BE2C (cell line): ENCODE measurements around the gene CHI3L2.

Experiments used
- DNase-seq: peaks from one replicate; pipeline ENCODE4 v3.0.0-alpha.2; 2020
- H3K27me3 ChIP-seq: fragments of 250-450 bp; sonication (Bioruptor Pico); 2 replicates; pipeline ENCODE4 v1.5.1; 2020; ENCODE audit warnings: mild to moderate bottlenecking
- H3K36me3 ChIP-seq: fragments of 250-450 bp; sonication (Bioruptor Pico); 2 replicates; pipeline ENCODE4 v1.5.1; 2020; ENCODE audit warnings: mild to moderate bottlenecking
- H3K4me1 ChIP-seq: fragments of 250-450 bp; sonication (Bioruptor Pico); 2 replicates; pipeline ENCODE4 v1.5.1; 2020
- H3K4me3 ChIP-seq: 2 replicates; pipeline ENCODE4 v1.5.1; 2011; ENCODE audit warnings: low read depth, low read length
- H3K9me3 ChIP-seq: fragments of 250-450 bp; sonication (Bioruptor Pico); 2 replicates; pipeline ENCODE4 v1.5.1; 2020
- TF ChIP-seq, protein P1 (sequence below): IDR thresholded peaks from 2 replicates; pipeline ENCODE4 v1.5.1; 2012; ENCODE audit warnings: mild to moderate bottlenecking, low read depth, low read length

The CHI3L2 gene

DNA sequence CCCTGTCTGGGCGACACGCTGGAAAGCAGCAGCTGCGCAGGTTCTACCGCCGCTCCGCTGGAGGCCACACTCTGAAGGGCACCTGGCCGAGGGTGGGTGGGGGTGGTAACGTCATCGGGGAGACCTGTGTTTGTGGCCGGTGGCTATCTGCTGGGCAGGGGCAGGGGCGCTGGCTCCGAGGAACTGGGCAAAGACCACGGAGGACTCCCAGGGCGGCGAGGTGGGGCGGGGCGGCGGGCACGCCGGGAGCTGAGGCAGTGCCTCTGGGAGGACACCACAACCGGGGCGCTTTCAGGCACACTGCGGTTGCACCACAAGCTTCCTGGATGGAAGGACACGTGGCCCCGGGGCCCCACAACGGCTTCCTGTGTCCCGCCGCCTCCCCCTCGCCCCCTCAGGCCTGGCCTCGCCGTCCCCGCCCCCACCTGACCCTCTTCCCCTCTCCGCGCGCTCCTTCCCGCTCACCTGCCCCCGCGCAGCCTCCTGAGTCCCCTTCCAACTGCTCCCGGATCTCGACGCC is 23.8 kb upstream of the CHI3L2 start:
- no peaks in the 10 kb centered on the region for H3K4me1 ChIP-seq
- H3K27me3 ChIP-seq: peaks cover 46% of the 10 kb centered on the region
- no peaks in the 10 kb centered on the region for H3K36me3 ChIP-seq
- TF ChIP-seq, protein P1, sequence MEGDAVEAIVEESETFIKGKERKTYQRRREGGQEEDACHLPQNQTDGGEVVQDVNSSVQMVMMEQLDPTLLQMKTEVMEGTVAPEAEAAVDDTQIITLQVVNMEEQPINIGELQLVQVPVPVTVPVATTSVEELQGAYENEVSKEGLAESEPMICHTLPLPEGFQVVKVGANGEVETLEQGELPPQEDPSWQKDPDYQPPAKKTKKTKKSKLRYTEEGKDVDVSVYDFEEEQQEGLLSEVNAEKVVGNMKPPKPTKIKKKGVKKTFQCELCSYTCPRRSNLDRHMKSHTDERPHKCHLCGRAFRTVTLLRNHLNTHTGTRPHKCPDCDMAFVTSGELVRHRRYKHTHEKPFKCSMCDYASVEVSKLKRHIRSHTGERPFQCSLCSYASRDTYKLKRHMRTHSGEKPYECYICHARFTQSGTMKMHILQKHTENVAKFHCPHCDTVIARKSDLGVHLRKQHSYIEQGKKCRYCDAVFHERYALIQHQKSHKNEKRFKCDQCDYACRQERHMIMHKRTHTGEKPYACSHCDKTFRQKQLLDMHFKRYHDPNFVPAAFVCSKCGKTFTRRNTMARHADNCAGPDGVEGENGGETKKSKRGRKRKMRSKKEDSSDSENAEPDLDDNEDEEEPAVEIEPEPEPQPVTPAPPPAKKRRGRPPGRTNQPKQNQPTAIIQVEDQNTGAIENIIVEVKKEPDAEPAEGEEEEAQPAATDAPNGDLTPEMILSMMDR: no peak
- H3K9me3 ChIP-seq: no peaks in the 10 kb centered on the region
- peak; percentile 15 for DNase-seq
- H3K4me3 ChIP-seq: peak overlapping the region; percentile 30; the same call in 1 of the 2 replicates

DNA sequence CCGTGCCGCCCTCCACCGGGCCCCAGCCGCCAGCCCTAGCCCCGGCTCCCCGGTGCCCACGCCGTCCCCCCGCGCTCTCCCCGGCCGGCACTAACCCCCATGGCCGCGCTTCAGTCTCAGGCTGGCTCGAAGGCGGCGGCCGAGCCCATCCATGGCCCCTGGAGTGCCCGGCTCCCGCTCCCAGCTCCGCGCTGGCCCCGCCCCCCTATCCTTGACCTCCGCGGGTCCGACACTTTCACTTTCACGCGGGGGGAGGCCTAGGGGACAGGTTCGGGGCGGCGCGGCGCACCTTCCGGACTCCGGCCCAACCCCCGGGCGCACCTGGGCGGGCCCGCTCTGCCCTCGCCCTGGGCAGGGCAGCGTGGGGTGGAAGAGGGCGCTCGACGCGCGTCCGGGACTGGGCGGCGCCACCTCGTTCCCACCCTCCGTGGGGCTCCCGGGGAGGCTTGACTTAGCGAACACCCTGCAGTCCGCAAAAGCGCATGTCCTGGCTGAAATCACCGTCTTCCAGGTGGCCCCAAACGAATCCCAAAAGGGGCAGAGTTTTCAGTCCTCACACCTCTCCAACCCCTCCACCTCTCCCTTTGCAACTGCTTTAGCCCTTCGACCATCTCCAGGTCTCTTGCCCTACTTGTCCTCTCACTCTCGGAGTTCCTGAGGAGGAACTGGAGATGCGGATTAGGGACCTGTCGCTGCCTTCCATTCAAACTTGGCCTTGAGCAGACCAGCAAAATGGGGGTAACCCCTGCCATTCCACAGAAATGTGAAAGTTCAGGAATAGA is 23.1 kb upstream of the CHI3L2 start:
- H3K36me3 ChIP-seq: no peaks in the 10 kb centered on the region
- H3K4me1 ChIP-seq: no peaks in the 10 kb centered on the region
- no peaks in the 10 kb centered on the region for H3K9me3 ChIP-seq
- TF ChIP-seq, protein P1: no peak
- peaks cover 46% of the 10 kb centered on the region for H3K27me3 ChIP-seq
- DNase-seq: no peak
- H3K4me3 ChIP-seq: peak overlapping the region; percentile 30

DNA sequence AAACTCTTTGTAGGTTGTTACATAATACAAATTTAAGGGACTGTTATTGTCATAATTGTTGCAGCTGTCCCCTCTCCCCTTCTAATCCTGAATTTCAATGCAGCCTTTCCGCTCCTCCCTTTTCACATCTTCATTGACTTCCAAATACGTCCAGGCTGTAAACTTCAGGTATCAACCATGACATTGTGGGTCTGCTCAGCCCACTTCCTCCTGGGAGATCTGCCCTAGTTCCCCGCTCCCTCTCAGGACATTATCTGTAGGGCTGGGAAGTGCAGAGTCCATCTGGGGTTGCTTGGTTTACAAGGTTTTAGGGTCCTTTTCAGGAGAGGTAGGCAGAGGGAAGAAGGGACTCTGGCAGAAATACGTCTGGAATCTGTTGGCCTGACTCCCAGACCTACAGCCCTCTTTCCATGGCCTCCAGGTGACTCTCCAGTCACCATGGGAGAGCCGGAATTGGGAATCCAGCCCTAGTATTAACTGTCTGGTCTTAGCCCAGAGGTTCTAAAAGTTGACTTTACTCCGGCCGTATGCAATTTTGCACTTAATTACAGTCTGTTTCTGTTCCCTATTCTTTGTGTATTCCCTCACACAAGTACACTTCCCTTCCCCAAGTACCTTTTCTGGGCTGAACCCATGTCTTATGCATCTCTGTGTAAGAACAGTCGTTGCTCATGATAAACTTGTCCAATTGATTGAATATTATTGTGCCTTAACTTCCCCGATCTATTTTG is 22.4 kb upstream of the CHI3L2 start:
- H3K27me3 ChIP-seq: peaks cover 46% of the 10 kb centered on the region
- DNase-seq: no peak
- H3K4me1 ChIP-seq: no peaks in the 10 kb centered on the region
- no peaks in the 10 kb centered on the region for H3K36me3 ChIP-seq
- TF ChIP-seq, protein P1: no peak
- no peak overlapping the region for H3K4me3 ChIP-seq
- no peaks in the 10 kb centered on the region for H3K9me3 ChIP-seq

DNA sequence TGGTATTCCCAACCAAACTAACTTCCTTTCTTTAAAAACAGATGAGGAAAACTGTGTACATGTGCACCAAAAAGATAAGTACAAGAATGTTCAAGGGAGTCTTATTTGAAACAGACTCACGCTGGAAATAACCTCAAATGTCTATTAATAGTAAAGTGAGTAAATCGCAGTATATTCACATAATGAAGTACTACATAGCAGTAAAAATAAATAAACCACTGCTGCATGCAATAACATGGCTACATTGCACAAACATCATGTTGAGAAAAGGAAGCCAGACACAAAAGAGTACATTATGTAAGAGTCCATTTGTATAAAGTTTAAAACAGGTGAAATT is 21.8 kb upstream of the CHI3L2 start:
- H3K9me3 ChIP-seq: no peaks in the 10 kb centered on the region
- peaks cover 48% of the 10 kb centered on the region for H3K27me3 ChIP-seq
- no peaks in the 10 kb centered on the region for H3K4me1 ChIP-seq
- no peaks in the 10 kb centered on the region for H3K36me3 ChIP-seq
- no peak for DNase-seq
- no peak overlapping the region for H3K4me3 ChIP-seq
- TF ChIP-seq, protein P1: no peak

DNA sequence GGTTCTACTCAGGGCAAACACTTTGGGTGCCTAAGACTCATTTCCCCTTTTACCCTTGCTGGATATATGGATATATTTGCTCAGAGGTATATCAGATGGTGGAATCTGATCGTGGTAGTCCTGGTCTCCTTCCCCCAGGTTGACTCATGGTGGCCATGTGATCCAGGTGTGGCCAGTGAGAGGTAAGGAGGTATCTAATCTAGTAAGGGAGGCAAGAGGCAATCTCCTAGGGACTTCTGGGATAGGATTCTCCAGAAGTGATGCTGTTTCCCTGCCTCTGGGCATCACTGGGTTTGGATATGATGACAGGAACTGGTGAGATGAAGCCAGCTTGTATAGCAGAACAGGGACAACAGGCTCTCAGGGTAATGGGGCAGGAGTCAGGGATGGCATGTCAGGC is 18.6 kb upstream of the CHI3L2 start:
- no peak for DNase-seq
- Histone ChIP-seq H3K9me3 (no peaks in the 10 kb centered on the region), H3K4me3 (no peak overlapping the region), H3K4me1 (no peaks in the 10 kb centered on the region), H3K36me3 (no peaks in the 10 kb centered on the region), H3K27me3 (peaks cover 41% of the 10 kb centered on the region)
- TF ChIP-seq, protein P1: no peak

DNA sequence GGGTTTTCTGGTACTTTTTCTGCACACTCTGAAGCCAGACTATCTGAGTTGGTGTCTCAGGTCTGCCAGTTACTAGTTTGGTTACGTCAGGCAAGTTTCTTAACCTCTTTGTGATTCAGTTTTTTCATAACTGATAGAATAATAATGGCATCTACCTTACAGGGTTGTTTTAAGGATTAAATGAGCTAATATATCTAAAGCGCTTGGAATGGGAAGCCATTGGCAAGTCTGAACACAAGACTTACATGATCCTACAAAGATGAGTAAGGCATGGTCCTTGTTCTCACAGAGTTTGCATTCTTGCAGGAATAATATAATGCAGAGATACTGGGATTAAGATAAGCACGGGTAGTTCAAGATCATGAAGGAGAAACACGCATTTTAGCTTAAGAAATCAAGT is 17.9 kb upstream of the CHI3L2 start:
- TF ChIP-seq, protein P1: no peak
- H3K36me3 ChIP-seq: no peaks in the 10 kb centered on the region

More for the DNA sequence above, 17.9 kb upstream of the CHI3L2 start:
- no peaks in the 10 kb centered on the region for H3K4me1 ChIP-seq
- H3K9me3 ChIP-seq: no peaks in the 10 kb centered on the region
- H3K4me3 ChIP-seq: no peak overlapping the region
- H3K27me3 ChIP-seq: peaks cover 34% of the 10 kb centered on the region
- no peak for DNase-seq
